ENCODE results near the gene STUB1. TPM values are rescaled to one million over a fixed set of nuclear protein-coding genes. Genes with fewer than 3 reads are reported as not detected.

The STUB1 gene
- total and polyA plus RNA-seq, 2 of the 8 experiments (the other 6 are each of a cell fraction or from before 2014, with no cell fraction given) = 89.9 to 103 TPM

DNA sequence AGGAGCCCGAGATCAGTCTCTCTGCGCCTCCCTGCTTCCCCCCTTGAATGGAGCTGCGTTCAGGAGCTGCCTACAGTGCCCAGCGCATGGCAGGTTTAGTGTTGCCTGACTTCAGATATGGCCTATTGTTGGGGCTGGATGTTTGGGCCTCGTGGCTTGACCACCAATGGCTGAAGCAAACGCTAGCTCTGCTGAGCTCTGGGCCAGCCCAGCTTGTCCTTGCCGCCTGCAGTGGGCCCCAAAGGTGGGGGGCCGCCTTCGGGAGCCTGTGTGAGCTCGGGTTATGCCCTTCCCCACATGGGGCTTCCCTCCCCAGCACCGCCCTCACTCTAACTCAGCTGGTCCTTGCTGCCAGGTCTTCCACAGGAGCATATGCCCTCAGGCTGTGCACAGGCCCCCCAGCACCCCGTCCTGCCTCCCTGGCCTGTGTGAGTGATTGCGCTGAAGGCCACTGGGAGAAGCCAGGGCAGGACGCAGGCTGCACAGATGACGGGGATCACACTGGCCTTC lies 42.1 kb upstream of the STUB1 start:
- POLR2A ChIA-PET (ENCODE audit: partially characterized antibody) = interaction anchor here (1.0 to 2.6 kb wide), 8 partner anchors 8 to 254 kb away, joined by 3 to 10 read pairs (median 3); partner anchors contain the start of genes RHBDL1, WDR90 and WFIKKN1
- H3K4me2 ChIP-seq (ENCODE audit: insufficient read depth in 1 of 2, low read depth in 2 of 2, low read length in 2 of 2) = peak overlapping the region; percentile 62 to 88

More for the DNA sequence above, 42.1 kb upstream of the STUB1 start:
- H2AK5ac ChIP-seq (ENCODE audit: low read depth, low read length) = no peak overlapping the region; the same call in 1 of the 2 replicates
- peak overlapping the region; percentile 96 for H3K18ac ChIP-seq (ENCODE audit: extremely low read depth, low read length)
- H2BK120ac ChIP-seq (replicated peaks; ENCODE audit: low read depth, low read length) = no peak overlapping the region
- peak overlapping the region; percentile 84 for H4K91ac ChIP-seq (replicated peaks; ENCODE audit: insufficient read length, low read length)
- H3K27ac ChIP-seq (ENCODE audit: low read depth, low read length) = no peak overlapping the region
- H3K36me3 ChIP-seq (ENCODE audit: control insufficient read depth in 2 of 4, insufficient read depth in 4 of 4, low read length in 3 of 4) = peaks cover 0 to 13% (median 3%) of the 10 kb centered on the region in 4 experiments; a peak in 4 of 8 replicates
- no peaks in the 10 kb centered on the region; the same call in 1 of the 2 replicates for H3K79me1 ChIP-seq (ENCODE audit: low read depth, low read length)
- peaks cover 3 to 8% of the 10 kb centered on the region in 2 experiments for H4K20me1 ChIP-seq (replicated peaks in 1 of 2; ENCODE audit: control insufficient read depth in 1 of 2, insufficient read depth in 2 of 2, low read length in 2 of 2)
- H3K23ac ChIP-seq (ENCODE audit: insufficient read length) = no peak overlapping the region
- CTCF ChIA-PET (ENCODE audit: partially characterized antibody) = interaction anchor here (0.8 to 2.9 kb wide), 10 partner anchors 9 to 142 kb away, joined by 3 to 24 read pairs (median 4); partner anchors contain the start of genes NHLRC4 and WDR90
- DNase-seq (ENCODE audit: low read depth in 1 of 2, low spot score in 2 of 2) (no peak), FAIRE-seq (no peak)
- H3K4ac ChIP-seq (replicated peaks; ENCODE audit: insufficient read length, low read depth, low read length) = peak overlapping the region; percentile 82
- H4K8ac ChIP-seq (ENCODE audit: extremely low read depth, insufficient read depth, low read length) = peak overlapping the region; percentile 60; the same call in 1 of the 2 replicates
- peaks cover 13% of the 10 kb centered on the region; the same call in 1 of the 2 replicates for H3K23me2 ChIP-seq (ENCODE audit: low read depth, low read length)
- H3K56ac ChIP-seq (replicated peaks; ENCODE audit: insufficient read length, low read depth, low read length) = no peak overlapping the region
- peaks cover 0 to 6% of the 10 kb centered on the region in 2 experiments; a peak in 1 of 4 replicates for H3K79me2 ChIP-seq (ENCODE audit: control insufficient read depth in 1 of 2, insufficient read depth in 2 of 2, low read length in 2 of 2)
- peak overlapping the region; percentile 60 for H4K5ac ChIP-seq (ENCODE audit: insufficient read length, low read depth, low read length)
- H3K4me3 ChIP-seq (ENCODE audit: extremely low read depth in 1 of 4, insufficient read depth in 2 of 4, low read depth in 3 of 4, low read length in 4 of 4) = peak overlapping the region in 1 of 4 experiments; percentile 65; a peak in 1 of 8 replicates
- H2AFZ ChIP-seq (ENCODE audit: low read length) = no peak overlapping the region
- no peaks in the 10 kb centered on the region for H3K9me3 ChIP-seq (ENCODE audit: insufficient read depth in 2 of 2, low read depth in 1 of 2, low read length in 1 of 2)
- peak overlapping the region; percentile 92; the same call in 1 of the 2 replicates for H2BK12ac ChIP-seq (ENCODE audit: low read depth, low read length)
- no peak overlapping the region for H3K14ac ChIP-seq (ENCODE audit: insufficient read length)
- peak overlapping the region; percentile 66; the same call in 1 of the 2 replicates for H2BK20ac ChIP-seq (ENCODE audit: low read length)
- H2BK5ac ChIP-seq (ENCODE audit: low read depth, low read length) = peak overlapping the region; percentile 94
- H2BK15ac ChIP-seq (ENCODE audit: low read length) = peak overlapping the region; percentile 96
- peaks cover 0 to 5% (median under 1%) of the 10 kb centered on the region in 4 experiments; a peak in 2 of 7 replicates for H3K27me3 ChIP-seq (replicated peaks in 1 of 4; ENCODE audit: control insufficient read depth in 3 of 4, extremely low read depth in 1 of 4, insufficient read depth in 3 of 4, low read length in 3 of 4)
- 71% methylated on average over 15 of the region's 15 CpGs; no CpG with 5 or more reads in 1 of the 2 experiments for WGBS, 2 experiments (ENCODE audit: extremely low coverage in 1 of 2, insufficient coverage in 1 of 2, insufficient read length in 1 of 2, insufficient replicate concordance in 2 of 2, low coverage in 1 of 2, low lambda C conversion rate in 2 of 2, missing lambda C conversion rate in 1 of 2)
- peaks cover 0 to 35% (median 23%) of the 10 kb centered on the region in 4 experiments; a peak in 6 of 7 replicates for H3K4me1 ChIP-seq (replicated peaks in 1 of 4; ENCODE audit: control insufficient read depth in 3 of 4, insufficient read depth in 4 of 4, low read length in 3 of 4)
- no peak overlapping the region; a peak in 1 of 7 replicates for H3K9ac ChIP-seq (replicated peaks in 1 of 4; ENCODE audit: extremely low read depth in 1 of 4, low read depth in 3 of 4, low read length in 3 of 4)
- TF ChIP-seq CEBPB (IDR thresholded peaks at IDR 0.05; ENCODE audit: low read depth, low read length) = no peak
- TF ChIP-seq POU5F1 (IDR thresholded peaks at IDR 0.05; ENCODE audit: low read depth, low read length) = no peak
- TF ChIP-seq SP1 (IDR thresholded peaks at IDR 0.05; ENCODE audit: low read depth, low read length) = no peak
- no peak for TF ChIP-seq TEAD4 (IDR thresholded peaks at IDR 0.05; ENCODE audit: low read depth, low read length)
